ENCODE results near the gene CACHD1. TPM values are rescaled to one million over a fixed set of nuclear protein-coding genes. Genes with fewer than 3 reads are reported as not detected.
"Not testable (repeated sequence)": the region's sequence is repeated elsewhere in the genome, so short reads cannot be mapped to it uniquely, and the experiment has no call there.

The CACHD1 gene
- total RNA-seq, 2 experiments from 2014 or later = 0.36 TPM

- ChIA-PET CTCF (interaction anchor here (0.6 to 0.9 kb wide), 4 partner anchors 22 to 144 kb away, joined by 3 to 4 read pairs (median 3); no protein-coding TSS in a partner anchor), POLR2A (no interaction called here)
Measured at GRCh38 chr1:64685217-64685616, 215.3 kb downstream of the CACHD1 start.

GRCh38 chr1:64685765-64686341 lies 215.9 kb downstream of the CACHD1 start:
- CTCF ChIA-PET = interaction anchor here (0.6 to 0.9 kb wide), 3 partner anchors 138 to 143 kb away, joined by 3 to 4 read pairs (median 3); no protein-coding TSS in a partner anchor
- POLR2A ChIA-PET = no interaction called here

GRCh38 chr1:64686828-64687724 lies 217.1 kb downstream of the CACHD1 start:
- POLR2A ChIA-PET = no interaction called here
- CTCF ChIA-PET = no interaction called here

GRCh38 chr1:64687725-64688327 lies 217.9 kb downstream of the CACHD1 start:
- CTCF ChIA-PET = no interaction called here
- POLR2A ChIA-PET = no interaction called here

GRCh38 chr1:64691626-64692025 lies 221.7 kb downstream of the CACHD1 start:
- ChIA-PET CTCF (no interaction called here), POLR2A (no interaction called here)

GRCh38 chr1:64692911-64693310 lies 223.0 kb downstream of the CACHD1 start:
- POLR2A ChIA-PET = no interaction called here
- CTCF ChIA-PET = no interaction called here

- ChIA-PET POLR2A (no interaction called here), CTCF (no interaction called here)
Measured at GRCh38 chr1:64693406-64693805, 223.5 kb downstream of the CACHD1 start.

GRCh38 chr1:64696879-64697278 lies 226.9 kb downstream of the CACHD1 start:
- ChIA-PET CTCF (interaction anchor here (0.8 kb wide), 1 partner anchor 21 kb away, joined by 3 read pairs; no protein-coding TSS in a partner anchor), POLR2A (no interaction called here)

GRCh38 chr1:64699327-64699726 lies 229.4 kb downstream of the CACHD1 start:
- CTCF ChIA-PET = no interaction called here
- POLR2A ChIA-PET = no interaction called here

GRCh38 chr1:64701071-64701470 lies 231.1 kb downstream of the CACHD1 start:
- CTCF ChIA-PET = no interaction called here
- POLR2A ChIA-PET = no interaction called here

- ChIA-PET POLR2A (no interaction called here), CTCF (no interaction called here)
Measured at GRCh38 chr1:64701886-64702285, 232.0 kb downstream of the CACHD1 start.

- POLR2A ChIA-PET, CTCF ChIA-PET: not testable (repeated sequence)
Measured at GRCh38 chr1:64702670-64703069, 232.7 kb downstream of the CACHD1 start.

- ChIA-PET POLR2A (no interaction called here), CTCF (no interaction called here)
Measured at GRCh38 chr1:64703600-64703999, 233.7 kb downstream of the CACHD1 start.

GRCh38 chr1:64705591-64705990 lies 235.7 kb downstream of the CACHD1 start:
- ChIA-PET CTCF (no interaction called here), POLR2A (no interaction called here)

- ChIA-PET POLR2A (no interaction called here), CTCF (interaction anchor here (0.6 kb wide), 1 partner anchor 1044 kb away, joined by 6 read pairs; no protein-coding TSS in a partner anchor)
Measured at GRCh38 chr1:64711266-64711665, 241.3 kb downstream of the CACHD1 start.

- CTCF ChIA-PET = no interaction called here
- POLR2A ChIA-PET = no interaction called here
Measured at GRCh38 chr1:64712049-64712448, 242.1 kb downstream of the CACHD1 start.

GRCh38 chr1:64715186-64715585 lies 245.3 kb downstream of the CACHD1 start:
- ChIA-PET POLR2A (no interaction called here), CTCF (no interaction called here)

GRCh38 chr1:64721135-64721534 lies 251.2 kb downstream of the CACHD1 start:
- POLR2A ChIA-PET = no interaction called here

GRCh38 chr1:64721576-64722145 lies 251.7 kb downstream of the CACHD1 start:
- ChIA-PET CTCF (no interaction called here), POLR2A (no interaction called here)

More at GRCh38 chr1:64721135-64721534, 251.2 kb downstream of the CACHD1 start:
- CTCF ChIA-PET = no interaction called here

- CTCF ChIA-PET = no interaction called here
- POLR2A ChIA-PET = no interaction called here
Measured at GRCh38 chr1:64727861-64728260, 257.9 kb downstream of the CACHD1 start.
